Choroid plexus epithelial cell (primary cell): Measurements from ENCODE around the gene FUT2.
A peak's percentile ranks its signal among the peaks of the same experiment; 100 is the strongest.
"Not testable (repeated sequence)": the region's sequence is repeated elsewhere in the genome, so short reads cannot be mapped to it uniquely, and the experiment has no call there.

Source experiments
- DNase-seq: peaks from one replicate; pipeline ENCODE4 v3.0.0-alpha.2; 2010; ENCODE audit warnings: low read depth
- H3K4me3 ChIP-seq: 2 replicates; pipeline ENCODE4 v1.5.1; 2011; ENCODE audit warnings: low read depth, mild to moderate bottlenecking, control low read depth, low read length, moderate library complexity
- CTCF ChIP-seq: conservative IDR thresholded peaks from 2 replicates; pipeline ENCODE4 v1.5.1; 2011; ENCODE audit warnings: low read depth, mild to moderate bottlenecking, control low read depth, inconsistent platforms, low read length, moderate library complexity

FUT2 gene

GRCh38 chr19:48686088-48686487, 9.7 kb upstream of the FUT2 start:
- DNase-seq, result no peak
- no peak overlapping the region for H3K4me3 ChIP-seq
- no peak for TF ChIP-seq CTCF

- not testable (repeated sequence) for H3K4me3 ChIP-seq, DNase-seq
These were observed 9.1 kb upstream of the FUT2 start for GRCh38 chr19:48686637-48687036.

- TF ChIP-seq CTCF, result no peak
- H3K4me3 ChIP-seq, result no peak overlapping the region
- DNase-seq, result no peak
These were observed 8.0 kb upstream of the FUT2 start for GRCh38 chr19:48687776-48688175.

- no peak for TF ChIP-seq CTCF
- DNase-seq, result no peak
These were observed 6.3 kb upstream of the FUT2 start for GRCh38 chr19:48689449-48689848.

GRCh38 chr19:48693629-48694028, 2.1 kb upstream of the FUT2 start:
- not testable (repeated sequence) for DNase-seq, H3K4me3 ChIP-seq

More at GRCh38 chr19:48689449-48689848, 6.3 kb upstream of the FUT2 start:
- no peak overlapping the region for H3K4me3 ChIP-seq

DNA sequence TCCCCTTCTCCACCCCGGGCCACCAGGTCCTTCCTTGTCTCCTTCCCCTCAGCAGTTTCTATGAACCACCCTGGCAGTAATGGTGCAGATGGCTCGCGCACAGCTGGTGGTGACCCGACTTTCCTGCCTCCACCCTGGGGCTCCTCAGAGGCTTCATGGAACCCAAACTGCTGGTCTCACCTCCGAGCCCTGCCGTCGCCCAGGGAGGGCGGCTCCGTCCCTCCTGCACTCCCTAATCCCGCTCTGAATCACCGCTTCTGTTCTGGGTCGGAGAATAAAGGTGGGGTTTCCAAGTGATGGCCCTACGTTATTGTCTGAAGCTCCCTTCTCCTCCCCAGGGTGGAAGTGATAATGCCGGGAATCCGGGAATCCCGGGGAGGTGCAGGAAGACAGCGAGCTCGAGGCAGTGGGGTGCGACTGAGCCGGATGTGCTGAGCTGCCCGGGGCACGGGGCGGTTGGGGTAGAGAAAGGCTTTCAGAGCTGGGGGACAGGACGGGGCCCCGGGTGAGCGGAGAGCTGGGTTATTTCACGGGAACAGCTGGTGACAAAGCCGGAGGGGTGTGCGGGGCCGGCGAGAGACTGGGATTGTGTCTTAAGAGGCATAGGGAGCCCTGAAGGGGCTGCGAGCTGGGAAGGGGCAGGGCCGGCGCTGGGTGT, 711 bp downstream of the FUT2 start:
- no peak for DNase-seq
- TF ChIP-seq CTCF, result no peak
- H3K4me3 ChIP-seq, result no peak overlapping the region

- no peak overlapping the region for H3K4me3 ChIP-seq
- DNase-seq, result peak; percentile 82
- no peak for TF ChIP-seq CTCF
These were observed 2.3 kb downstream of the FUT2 start for GRCh38 chr19:48698046-48698445.

DNA sequence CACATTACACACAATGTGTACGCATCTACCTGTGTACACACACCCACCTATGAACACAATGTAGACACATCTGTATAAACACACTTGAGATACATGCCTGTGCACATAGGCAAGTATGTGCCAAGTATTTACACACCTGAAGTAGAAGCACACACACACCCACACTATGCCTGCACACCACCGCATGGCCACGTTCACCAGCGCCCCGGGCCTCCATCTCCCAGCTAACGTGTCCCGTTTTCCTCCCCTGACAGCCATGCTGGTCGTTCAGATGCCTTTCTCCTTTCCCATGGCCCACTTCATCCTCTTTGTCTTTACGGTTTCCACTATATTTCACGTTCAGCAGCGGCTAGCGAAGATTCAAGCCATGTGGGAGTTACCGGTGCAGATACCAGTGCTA, 6.9 kb downstream of the FUT2 start:
- no peak for TF ChIP-seq CTCF
- no peak for DNase-seq
- H3K4me3 ChIP-seq, result no peak overlapping the region
